Panc1 (cell line): ENCODE results near the gene TRPC3. TPM values are rescaled to one million over a fixed set of nuclear protein-coding genes. Genes with fewer than 3 reads are reported as not detected.

Experiments used
- ATAC-seq: fragments of 200-7000 bp; cut with Tn5 transposase; 2 replicates; pipeline ENCODE4 v1.9.1; 2020; ENCODE audit warnings: mild to moderate bottlenecking, moderate library complexity
- BruUV-seq: library from RNA; stranded (reverse); fragments of 400-500 nt; replicated peaks from 2 replicates; lab custom pipeline; 2021; lab: Mats Ljungman, UMichigan
- CTCF ChIA-PET: fragments of 300-600 bp; sonication (Branson Sonifier 250); formaldehyde crosslinking; loops from one replicate; lab custom pipeline; 2022; ENCODE audit warnings: antibody characterized with exemption; lab: Charles Lee
- POLR2A ChIA-PET: fragments of 300-600 bp; sonication (Branson Sonifier 250); formaldehyde crosslinking; loops from one replicate; lab custom pipeline; 2022; ENCODE audit warnings: antibody characterized with exemption; lab: Charles Lee
- DNase-seq: peaks from one replicate; pipeline ENCODE4 v3.0.0-alpha.2; 2010; ENCODE audit warnings: low read depth, low spot score
- H3K27ac ChIP-seq: 2 replicates; pipeline ENCODE4 v1.5.1; 2011; ENCODE audit warnings: mild to moderate bottlenecking, low read length, inconsistent platforms
- H3K27me3 ChIP-seq: fragments of 200-500 bp; sonication (Bioruptor generic); 2 replicates; pipeline ENCODE4 v1.6.0; 2014; ENCODE audit warnings: low read length, inconsistent platforms; ENCODE audit not compliant: control insufficient read depth, insufficient read depth
- H3K36me3 ChIP-seq: fragments of 200-500 bp; sonication (Bioruptor generic); 2 replicates; pipeline ENCODE4 v1.5.1; 2014; ENCODE audit warnings: inconsistent platforms, mild to moderate bottlenecking, low read length, moderate library complexity; ENCODE audit not compliant: control insufficient read depth, insufficient read depth
- H3K4me1 ChIP-seq: 2 replicates; pipeline ENCODE4 v1.5.1; 2011; ENCODE audit warnings: inconsistent platforms, mild to moderate bottlenecking, low read length, moderate library complexity; ENCODE audit not compliant: control insufficient read depth, insufficient read depth
- H3K4me3 ChIP-seq, 2 experiments: 2 replicates each; pipeline ENCODE4 v1.5.1; 2011 to 2012; ENCODE audit warnings: low read depth in 2 of 2, low read length in 2 of 2, mild to moderate bottlenecking in 2 of 2, inconsistent platforms in 1 of 2, moderate library complexity in 1 of 2
- H3K9me3 ChIP-seq: fragments of 200-500 bp; sonication (Bioruptor generic); 2 replicates; pipeline ENCODE4 v1.5.1; 2014; ENCODE audit warnings: low read depth, mild to moderate bottlenecking, inconsistent platforms, low read length, moderate library complexity; ENCODE audit not compliant: control insufficient read depth, insufficient read depth
- CTCF ChIP-seq: fragments of 450-650 bp; IDR thresholded peaks from 2 replicates; pipeline ENCODE4 v1.5.1; 2017; ENCODE audit warnings: mild to moderate bottlenecking
- POLR2AphosphoS5 ChIP-seq: IDR thresholded peaks from 2 replicates; pipeline ENCODE4 v1.6.1; 2012; ENCODE audit warnings: mild to moderate bottlenecking, low read depth, low read length, moderate library complexity
- REST ChIP-seq, 2 experiments: IDR thresholded peaks; 2 replicates each; pipeline ENCODE4 v1.6.1; 2011 to 2012; ENCODE audit warnings: low read depth in 2 of 2, control low read depth in 1 of 2, low read length in 1 of 2, mild to moderate bottlenecking in 1 of 2, moderate library complexity in 1 of 2; ENCODE audit not compliant: insufficient read depth in 1 of 2
- SIN3A ChIP-seq: IDR thresholded peaks from 2 replicates; pipeline ENCODE4 v1.6.1; 2012; ENCODE audit warnings: low read depth, mild to moderate bottlenecking, low read length, moderate library complexity, borderline replicate concordance; ENCODE audit not compliant: insufficient read depth
- TCF7L2 ChIP-seq: IDR thresholded peaks from 2 replicates; pipeline ENCODE4 v1.6.1; 2011; ENCODE audit warnings: mild to moderate bottlenecking, low read depth, low read length, inconsistent platforms
- in situ Hi-C: cut with HindIII; loops from 2 replicates; pipeline ENCODE4 v1.10.0; 2016; ENCODE audit warnings: low sequenced_read_pairs, low pct_unique_long_range_greater_than_20kb
- intact Hi-C: fragments of 100-400 bp; cut with micrococcal nuclease; formaldehyde crosslinking; loops from one replicate; pipeline ENCODE4 v1.10.0; 2022; ENCODE audit not compliant: unreplicated experiment
- total RNA-seq: library from RNA; stranded (reverse); gene quantifications from one replicate; pipeline ENCODE4 v1.2.1, GENCODE V29; 2021; ENCODE audit not compliant: unreplicated experiment

TRPC3 gene
- total RNA-seq, 1 experiment from 2014 or later: 0.08 TPM

GRCh38 chr4:121958777-121959176, 6.9 kb upstream of the TRPC3 start:
- no peak overlapping the region for H3K4me3 ChIP-seq
- no peak for DNase-seq
- H3K36me3 ChIP-seq: no peaks in the 10 kb centered on the region
- H3K27me3 ChIP-seq: no peaks in the 10 kb centered on the region
- no TSS peak for BruUV-seq
- no peak for ATAC-seq
- TF ChIP-seq SIN3A (no peak), REST (IDR thresholded peaks at IDR 0.05; ENCODE audit: insufficient read depth in 1 of 2, low read depth in 2 of 2, low read length in 1 of 2) (no peak), CTCF (no peak), POLR2AphosphoS5 (no peak), TCF7L2 (no peak)
- ChIA-PET CTCF (no interaction called here), POLR2A (no interaction called here)
- no peak overlapping the region for H3K27ac ChIP-seq
- no peaks in the 10 kb centered on the region for H3K9me3 ChIP-seq
- intact Hi-C loops: no loop called here
- in situ Hi-C loops: no loop called here
- H3K4me1 ChIP-seq: no peaks in the 10 kb centered on the region

- intact Hi-C loops (no loop called here), in situ Hi-C loops (no loop called here)
These were observed 5.4 kb upstream of the TRPC3 start for GRCh38 chr4:121957266-121957665.

More at GRCh38 chr4:121957266-121957665, 5.4 kb upstream of the TRPC3 start:
- TF ChIP-seq TCF7L2 (no peak), CTCF (no peak), REST (IDR thresholded peaks at IDR 0.05; ENCODE audit: insufficient read depth in 1 of 2, low read depth in 2 of 2, low read length in 1 of 2) (no peak), POLR2AphosphoS5 (no peak)
- ChIA-PET CTCF (no interaction called here), POLR2A (no interaction called here)
- H3K27me3 ChIP-seq: peaks cover 10% of the 10 kb centered on the region
- no peaks in the 10 kb centered on the region for H3K36me3 ChIP-seq
- no peaks in the 10 kb centered on the region for H3K4me1 ChIP-seq
- DNase-seq (no peak), ATAC-seq (no peak)
- no peak overlapping the region for H3K4me3 ChIP-seq
- H3K9me3 ChIP-seq: no peaks in the 10 kb centered on the region
- no peak overlapping the region for H3K27ac ChIP-seq
- no TSS peak for BruUV-seq
